ENCODE data around the gene PML.
A peak's percentile ranks its signal among the peaks of the same experiment; 100 is the strongest.

GRCh38 chr15:73991726-73992593 lies 2.6 kb upstream of the PML start, which contains the start of gene STOML1:
- TF ChIP-seq CTCF (conservative IDR thresholded peaks at IDR 0.05; ENCODE audit: low read length) (peak; percentile 79), EZH2phosphoT487 (IDR thresholded peaks at IDR 0.05; ENCODE audit: borderline replicate concordance) (no peak)

Measured in Loucy (cell line).